GM19397 (cell line): ENCODE data around the gene SMIM36.
"Not testable (repeated sequence)": the region's sequence is repeated elsewhere in the genome, so short reads cannot be mapped to it uniquely, and the experiment has no call there.

Experiments
- ATAC-seq: cut with Tn5 transposase; IDR thresholded peaks from one replicate; pipeline ENCODE4 v1.9.1; 2021; ENCODE audit warnings: mild to moderate bottlenecking, moderate library complexity; ENCODE audit not compliant: unreplicated experiment

Gene SMIM36

DNA sequence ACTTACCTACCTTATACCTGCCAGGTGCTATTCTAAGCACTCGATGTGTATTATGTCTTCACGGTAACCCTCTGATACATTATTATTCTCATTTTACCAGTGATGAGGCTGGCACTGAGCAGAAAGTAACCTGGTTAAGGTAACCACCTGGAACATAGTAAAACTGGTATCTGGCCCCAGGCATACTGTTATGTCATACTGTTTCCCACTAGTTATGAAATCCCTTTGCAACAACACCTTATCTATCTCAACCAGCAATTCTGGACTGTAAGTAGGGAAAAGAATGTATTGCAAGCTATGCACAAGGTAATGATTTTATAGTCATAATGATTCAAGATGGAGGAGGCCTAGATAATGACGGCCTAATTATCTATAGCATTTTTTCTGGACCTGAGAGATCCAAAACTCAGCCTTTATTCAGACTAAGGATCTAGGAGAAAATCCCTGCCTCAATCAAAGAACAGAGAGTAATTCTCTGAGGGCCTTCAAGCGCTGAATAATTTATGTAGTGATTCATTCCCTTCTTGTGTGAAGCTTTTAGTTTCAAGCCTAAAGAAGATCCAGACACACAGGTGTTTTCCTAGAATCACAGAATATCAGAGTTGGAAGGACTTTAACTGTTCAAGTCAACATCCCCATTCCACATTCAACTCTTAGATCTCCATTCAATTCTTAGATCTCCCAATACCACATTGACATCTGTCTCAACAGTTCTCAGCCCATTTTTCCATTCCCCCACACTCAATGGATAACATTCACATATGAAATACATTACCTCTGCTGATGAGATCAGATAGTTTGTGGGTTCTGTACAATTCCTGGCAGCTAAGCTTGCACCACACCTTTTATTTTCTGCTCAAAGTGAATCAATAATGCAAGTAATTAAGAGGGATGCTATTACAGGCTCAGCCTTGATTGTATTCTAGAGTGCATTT, 74.8 kb downstream of the SMIM36 start:
- no peak for ATAC-seq

DNA sequence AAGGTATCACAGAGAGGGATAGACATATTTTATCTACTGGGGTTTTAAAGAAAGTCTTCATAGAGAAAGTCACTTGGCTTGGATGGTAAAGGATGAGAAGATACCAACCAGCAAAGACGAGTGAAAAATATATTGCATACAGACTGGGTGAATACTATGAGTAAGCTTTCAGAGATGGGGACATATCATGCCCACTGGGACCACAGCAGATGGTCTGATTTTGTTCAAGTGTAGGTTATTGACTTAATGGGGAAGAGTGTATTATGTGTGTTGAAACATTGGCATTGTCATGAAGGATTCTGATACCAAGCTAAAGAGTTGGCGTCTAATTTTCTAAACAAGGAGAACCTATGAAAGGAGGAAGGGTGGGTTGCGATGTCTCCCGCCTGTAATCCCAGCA, 75.8 kb downstream of the SMIM36 start:
- ATAC-seq, result no peak

DNA sequence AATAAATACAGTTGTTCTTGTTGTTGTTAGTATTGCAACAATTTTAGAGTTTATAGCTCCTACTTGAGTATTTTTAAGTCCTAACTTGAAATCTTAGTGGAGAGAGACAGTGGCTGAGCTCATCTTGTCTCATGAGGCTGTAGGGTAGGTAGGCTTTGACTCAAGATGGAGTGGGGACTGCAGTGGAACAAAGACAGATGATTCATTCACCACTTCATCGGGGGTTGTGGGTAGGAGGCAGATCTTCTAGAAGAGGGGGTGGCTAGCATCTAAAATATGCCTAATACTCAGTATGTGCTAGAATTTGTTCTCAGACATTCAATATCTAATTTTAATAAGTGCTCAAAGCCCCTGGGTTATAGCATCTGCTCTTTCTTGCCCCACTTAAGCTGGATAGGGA, 76.5 kb downstream of the SMIM36 start:
- no peak for ATAC-seq

DNA sequence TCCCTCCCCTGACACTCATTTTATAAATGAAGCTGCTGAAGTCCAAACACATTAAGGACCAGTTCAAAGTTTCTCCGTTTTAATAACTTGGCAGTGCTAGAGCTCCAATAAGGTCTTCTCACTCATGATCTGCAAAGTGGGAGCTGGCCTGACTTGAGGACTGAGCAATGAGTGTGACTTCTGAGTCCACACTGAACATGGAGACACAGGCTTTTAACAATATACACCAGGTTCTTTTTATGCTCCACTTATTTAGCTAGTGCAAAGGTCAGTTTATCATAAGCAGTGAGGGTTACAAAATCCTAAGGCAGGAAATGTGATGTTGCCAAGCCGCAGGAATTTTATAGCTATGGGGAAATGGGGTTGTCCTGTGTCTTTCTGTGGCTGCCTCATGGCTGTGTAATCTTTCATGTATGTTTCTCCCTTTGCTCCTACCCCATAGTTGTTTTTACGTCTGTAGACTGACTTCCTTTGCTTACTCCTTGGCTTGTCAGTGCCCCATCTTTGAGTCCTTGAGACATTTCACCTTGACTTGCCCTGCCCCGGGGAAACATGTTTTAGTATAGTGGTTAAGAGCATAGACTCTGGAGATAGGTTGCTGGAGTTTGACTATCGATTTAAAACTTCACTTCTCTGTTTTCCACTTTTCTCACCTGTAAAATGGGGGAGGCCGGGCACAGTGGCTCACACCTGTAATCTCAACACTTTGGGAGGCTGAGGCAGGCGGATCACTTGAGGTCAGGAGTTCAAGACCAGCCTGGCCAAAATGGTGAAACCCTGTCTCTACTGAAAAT, 77.4 kb downstream of the SMIM36 start:
- no peak for ATAC-seq

DNA sequence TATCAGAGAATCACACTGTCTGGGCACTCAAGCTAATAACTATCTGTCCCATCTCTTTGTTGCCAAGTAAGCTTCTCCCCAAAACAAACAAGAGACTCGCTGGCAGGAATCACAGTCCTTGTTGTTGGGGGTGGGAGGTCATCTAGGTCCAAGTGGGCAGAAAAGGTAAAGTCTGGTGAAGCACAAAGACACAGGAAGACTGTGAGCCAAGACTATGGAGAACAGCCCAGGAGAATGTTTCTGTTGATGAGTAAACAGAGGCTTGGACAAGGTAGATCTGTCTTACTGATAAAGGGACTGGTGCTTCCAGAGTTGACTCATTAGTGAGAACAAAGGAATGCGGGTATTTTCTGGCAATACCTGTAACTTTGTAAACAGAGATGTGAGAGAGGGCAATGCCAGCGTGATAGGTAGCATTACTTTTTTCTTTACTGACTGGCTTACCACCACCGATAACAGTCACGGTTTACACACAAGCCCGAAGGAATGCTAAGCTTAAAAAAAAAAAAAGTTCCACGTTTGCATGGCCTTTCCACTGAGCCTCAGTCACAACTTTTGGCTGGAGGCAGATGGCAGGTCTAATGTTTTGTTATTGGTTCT, 78.1 kb downstream of the SMIM36 start:
- ATAC-seq, result no peak

DNA sequence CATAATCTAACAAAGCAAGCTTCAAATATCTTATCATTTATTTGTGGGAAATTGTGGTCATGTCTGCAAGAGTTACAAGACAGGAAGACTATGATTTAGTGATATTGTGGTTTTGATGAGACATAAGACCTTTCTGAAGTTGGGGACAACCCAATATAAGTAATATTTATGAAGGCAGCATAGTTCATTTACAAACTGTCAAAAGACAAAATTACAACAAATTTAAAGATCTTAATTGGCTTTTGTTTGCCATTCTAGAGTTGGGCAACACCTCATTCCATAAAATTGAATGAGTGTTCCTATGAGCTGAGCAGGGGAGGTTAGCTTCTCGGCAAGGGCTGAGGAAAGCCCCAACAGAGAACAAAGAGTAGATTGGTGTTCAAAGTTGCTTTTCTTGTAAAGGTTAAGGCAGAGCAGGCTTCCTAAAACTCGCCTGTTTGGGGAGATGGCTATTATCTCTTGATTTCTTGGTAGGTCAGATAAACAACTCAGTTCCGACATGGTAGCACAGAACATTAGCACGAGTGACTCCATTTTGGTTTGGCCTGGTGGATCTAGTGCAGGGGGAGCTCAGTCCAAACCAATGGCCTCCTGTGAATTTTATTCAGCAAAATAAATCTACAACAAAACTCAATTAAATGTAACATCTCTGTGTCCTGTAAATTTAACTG, 78.8 kb downstream of the SMIM36 start:
- ATAC-seq, result no peak

DNA sequence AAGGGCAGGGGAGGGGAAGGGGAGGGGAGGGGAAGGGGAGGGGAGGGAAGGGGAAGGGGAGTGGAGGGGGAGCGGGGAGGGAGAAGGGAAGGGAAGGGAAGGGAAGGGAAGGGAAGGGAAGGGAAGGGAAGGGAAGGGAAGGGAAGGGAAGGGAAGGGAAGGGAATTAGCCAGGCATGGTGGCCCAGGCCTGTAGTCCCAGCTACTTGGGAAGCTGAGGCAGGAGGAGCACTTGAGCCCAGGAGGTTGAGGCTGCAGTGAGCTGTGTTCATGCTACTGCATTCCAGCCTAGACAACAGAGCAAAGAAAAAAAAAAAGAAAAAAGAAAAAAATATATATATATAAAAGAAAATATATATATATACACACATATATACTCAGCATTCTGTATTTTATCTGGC, 79.3 kb downstream of the SMIM36 start:
- ATAC-seq, result not testable (repeated sequence)

DNA sequence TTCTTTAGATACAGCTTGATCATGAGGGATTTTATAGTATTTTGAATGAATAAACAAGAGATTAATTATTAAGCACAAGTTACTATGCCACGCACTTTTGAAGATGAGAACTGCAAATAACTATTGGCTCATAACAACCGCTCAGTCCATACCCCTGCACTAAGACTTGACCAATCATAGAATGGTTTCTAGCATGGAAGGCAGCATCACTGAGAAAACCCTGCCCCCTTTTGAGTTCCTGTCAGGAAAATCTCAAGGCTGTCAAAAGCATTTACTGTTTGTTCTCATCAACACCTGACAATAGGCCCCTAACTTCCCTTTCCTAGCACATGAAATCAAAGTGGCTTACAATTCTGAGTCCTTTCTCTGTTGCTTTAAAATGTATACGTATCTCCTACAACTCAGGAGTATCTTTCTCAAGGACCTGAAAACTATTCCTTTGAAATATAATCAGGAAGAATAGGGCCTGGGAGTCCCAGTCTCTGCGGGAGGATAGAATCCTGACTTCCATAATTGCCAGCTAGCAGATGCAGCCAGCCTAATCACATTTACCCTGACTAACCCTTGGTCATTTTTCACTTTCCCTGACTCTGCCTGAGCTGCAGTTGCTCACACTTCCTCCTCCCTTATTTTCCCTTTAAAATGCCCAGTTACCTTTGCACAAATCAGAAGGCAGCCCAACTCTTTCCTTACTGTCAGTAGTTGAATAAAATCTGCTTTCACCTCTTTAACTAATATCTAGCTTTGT, 80.5 kb downstream of the SMIM36 start:
- ATAC-seq, result no peak

DNA sequence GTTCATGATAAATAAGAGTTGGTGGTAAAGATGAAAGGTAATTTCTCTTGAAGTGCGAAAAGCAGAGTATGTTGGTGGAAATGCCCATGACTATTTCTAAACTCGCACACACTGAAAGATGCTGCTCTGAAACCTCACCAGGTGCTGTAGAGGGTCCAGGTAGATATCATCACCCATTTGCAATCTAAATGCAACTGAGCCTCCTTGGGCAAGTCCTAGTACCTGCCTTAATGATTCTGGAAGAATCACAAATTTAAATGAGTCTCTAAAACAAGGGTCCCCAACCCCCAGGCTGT, 83.7 kb downstream of the SMIM36 start:
- peak; percentile 40 for ATAC-seq

DNA sequence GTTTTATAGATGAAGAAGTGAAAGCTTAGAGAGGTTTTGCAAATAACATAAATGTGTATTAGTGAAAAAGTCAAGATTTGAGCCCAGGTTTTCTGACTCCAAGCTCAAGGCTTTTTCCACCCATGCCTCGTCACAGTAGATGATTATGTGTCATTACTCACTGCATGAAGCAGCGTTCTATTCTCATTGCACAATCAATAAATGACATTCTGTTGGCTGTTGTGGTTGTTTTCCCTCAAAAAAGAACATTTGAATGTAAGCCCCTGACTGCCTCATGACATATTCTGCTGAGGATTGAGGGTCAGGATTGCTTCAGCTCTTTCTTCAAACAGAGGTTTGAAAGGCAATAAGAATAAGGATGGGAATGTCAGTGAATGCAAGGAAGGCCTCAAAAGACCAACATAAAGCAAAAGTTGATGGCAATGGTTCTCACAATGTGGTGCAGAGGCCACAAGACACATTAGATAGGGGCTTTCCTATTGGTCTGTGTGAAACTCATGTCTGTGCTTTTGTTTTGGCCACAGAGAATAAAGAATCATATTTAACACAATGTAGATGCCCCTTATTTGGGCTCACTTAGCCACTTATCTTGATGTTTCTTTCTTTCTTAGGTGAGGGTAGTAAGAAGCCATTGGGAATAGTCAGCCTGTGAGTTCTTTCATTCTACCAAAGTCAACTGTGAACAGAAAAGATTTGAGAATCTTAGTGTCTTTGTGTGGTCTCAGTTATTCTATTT, 84.2 kb downstream of the SMIM36 start:
- peak; percentile 55 for ATAC-seq

DNA sequence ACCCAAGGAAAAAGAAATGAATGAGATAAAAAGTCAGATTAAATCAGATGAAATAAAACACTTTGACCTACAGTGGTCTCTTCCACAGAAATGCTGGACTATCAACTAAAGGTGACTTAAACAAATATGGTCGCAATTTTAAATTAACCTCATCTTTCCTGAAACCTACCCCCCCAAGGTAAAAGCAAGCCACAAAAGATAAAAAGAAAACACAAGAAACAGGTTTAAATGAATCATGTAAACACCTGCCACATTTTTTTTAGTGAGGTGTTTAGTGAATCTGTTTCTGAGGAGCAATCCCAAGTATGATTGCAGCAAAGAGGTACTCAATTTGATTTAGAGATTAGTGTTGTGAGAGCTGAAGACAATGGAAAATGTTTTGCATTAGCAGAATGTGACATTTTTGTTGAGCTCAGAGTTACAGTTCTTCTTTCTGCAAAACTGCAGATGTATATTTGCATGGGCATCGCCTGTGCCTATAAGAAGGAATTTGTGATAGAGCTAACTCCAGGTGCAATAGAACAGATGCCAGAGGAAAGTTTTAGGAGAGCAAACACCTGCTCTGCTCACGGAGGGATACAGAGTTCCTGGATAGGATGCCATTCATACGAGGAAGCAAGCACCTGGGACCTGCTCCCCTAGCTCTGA, 86.2 kb downstream of the SMIM36 start:
- no peak for ATAC-seq

DNA sequence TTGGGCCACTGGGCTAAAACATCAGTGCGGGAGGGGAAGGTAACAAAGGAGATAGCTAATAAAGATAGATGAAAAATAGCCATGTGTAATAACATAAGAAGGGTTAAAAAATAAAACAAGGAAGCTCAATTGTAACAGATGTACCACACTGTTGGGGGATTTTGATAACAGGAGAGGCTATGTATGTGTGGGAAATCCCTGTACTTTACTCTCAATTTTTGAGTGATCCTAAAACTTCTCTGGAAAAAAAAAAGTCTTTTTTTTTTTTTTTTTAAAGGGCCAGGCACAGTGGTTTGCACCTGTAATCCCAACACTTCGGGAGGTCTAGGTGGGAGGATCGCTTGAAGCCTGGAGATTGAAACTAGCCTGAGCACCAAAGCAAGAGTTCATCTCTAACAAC, 87.7 kb downstream of the SMIM36 start:
- no peak for ATAC-seq

DNA sequence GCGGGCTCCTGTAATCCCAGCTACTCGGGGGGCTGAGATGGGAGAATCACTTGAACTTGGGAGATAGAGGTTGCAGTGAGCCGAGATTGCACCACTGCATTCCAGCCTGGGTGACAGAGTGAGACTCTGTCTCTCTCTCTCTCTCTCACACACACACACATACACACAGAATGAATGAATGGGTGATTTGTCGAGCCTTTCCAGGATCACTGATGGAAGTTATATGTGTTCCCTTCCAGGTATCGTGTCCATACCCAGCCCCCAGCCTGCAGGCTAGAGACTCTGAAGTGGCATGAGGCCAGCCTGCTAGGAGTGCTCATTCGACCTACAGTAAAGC, 88.5 kb downstream of the SMIM36 start:
- not testable (repeated sequence) for ATAC-seq

DNA sequence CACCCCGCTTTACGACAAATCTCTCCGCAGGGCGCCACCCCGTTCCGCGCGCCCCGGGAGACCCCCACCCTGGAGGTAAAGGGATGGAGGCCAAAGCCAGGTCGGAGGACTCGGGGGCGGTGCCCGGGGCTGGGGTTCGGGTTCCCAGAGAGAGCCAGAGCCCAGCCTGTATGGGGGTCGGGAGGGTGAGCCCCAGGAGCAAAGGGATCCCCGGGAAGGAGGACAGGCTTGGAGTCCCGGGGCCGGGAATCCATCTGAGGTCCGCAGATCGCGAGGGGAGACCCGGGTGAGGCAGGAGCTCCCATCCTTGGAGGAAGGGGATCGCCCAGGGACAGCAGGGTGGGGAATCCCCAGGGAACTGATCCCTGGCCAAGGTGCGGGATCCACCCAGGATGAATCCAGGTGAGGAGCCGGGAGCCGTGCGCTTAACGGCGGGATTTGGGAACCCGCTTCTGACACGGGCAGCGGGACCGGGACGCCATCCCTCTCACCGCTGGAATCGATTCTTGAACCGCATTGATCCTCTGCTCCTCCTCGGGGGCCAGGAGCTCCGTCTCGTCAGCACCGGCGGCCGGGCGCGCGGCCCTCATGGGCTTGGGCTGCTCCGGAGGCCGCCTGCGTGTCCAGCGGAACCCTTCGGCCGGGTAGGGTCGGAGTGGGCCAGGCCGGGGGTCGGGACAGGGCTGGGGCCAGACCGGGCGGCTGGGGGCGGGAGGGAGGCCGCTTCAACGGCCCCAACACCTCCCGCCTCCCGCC, 89.9 kb downstream of the SMIM36 start, which contains the start of gene MMD:
Gene MMD (minus strand): TSS at position 657 of the 756 bp plus-strand sequence. CDS start 140 bp downstream, at position 517.
- ATAC-seq, result peak; percentile 1

DNA sequence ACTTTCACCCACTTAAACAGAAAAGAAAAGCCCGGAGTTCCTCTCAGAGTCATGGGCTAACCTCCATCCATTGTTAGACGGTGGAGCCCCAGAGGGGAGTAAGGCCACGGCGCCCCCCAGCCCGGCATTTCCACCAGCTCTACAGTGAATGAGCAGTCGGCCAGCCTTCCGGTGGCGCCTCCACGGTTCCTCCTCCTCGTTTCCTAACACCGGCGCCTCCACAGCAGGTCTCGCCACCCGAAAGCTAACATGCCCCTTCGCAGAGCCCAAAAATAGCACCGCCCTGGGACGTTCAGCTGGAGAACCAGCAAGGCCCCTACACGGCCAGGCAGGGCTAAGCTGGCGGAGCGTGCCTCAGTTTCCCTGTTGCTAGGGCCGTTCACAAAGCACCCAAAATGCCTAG, 90.5 kb downstream of the SMIM36 start:
- no peak for ATAC-seq

DNA sequence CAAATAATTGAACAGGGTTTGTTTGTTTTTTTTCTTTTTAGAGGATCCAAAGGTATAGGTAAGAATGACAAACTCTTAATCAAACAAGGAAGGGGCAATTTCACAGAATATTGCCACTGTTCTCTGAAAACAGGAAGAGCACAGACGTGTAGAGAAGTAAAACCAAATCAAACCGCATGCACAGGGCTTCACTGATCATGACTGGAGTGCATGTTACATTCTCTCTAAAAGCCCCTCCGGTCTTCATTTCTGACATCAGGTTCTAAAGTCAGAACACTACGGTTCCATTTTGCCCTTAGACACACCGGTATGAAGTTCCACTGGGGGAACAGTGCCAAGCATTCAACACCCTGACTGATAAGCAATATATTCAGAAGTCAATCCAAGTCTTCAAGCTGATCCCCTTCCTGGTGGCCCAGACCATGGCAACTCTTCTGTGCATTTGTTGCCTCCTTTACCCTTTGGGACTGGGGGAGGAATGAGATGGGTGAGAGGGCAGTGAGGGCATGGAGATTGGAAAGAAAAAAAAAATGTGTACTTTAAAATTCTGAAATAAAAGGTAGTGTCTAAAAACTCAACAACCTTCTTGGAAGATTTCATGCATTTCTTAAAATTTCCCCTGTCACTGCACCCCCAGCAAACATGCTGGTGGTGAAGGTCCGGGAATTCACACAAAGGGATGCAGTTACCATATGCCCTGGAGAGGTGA, 91.0 kb downstream of the SMIM36 start:
- peak; percentile 25 for ATAC-seq

DNA sequence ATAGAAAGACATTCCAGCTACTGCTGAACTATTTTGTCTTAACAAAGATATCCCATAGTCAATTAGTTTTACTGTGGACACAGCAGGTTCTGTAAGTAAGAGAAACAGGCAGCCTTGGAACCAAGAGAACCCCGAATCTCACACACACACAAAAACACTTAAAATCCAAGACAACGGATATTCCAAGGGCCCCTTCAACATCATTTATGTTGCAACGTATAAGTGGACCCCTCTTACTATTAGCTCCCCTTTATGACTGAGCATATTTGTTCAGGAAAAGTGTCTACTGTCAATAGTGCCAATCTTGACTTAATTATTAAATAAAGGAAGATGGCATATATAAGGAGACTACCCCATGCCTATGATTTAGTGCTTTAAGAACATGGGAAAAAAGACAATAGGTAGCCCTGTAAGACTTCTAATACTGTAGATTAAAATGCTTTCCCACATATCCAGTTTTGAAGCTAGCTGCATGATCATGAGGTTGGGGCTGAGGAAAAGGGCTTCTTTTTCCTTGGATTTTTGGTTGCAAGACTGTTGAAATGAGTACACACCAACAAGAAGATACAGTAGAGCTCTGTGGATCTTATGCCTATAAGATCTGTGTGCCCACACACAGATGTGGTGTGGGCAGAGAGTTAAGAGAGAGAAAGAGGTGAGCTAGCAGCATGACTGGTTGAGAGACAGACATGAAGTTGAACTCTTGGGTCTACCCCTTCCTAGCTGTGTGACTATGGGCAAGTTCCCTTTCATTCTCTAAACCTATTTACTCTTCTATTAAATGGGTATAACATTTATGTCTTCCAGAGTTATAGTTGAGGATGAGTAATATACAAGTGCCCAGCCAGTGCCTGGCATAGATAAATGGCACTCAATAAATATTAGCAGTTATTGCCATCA, 92.6 kb downstream of the SMIM36 start:
- ATAC-seq, result no peak
